Measurements from ENCODE around the gene TPM4.

DNA sequence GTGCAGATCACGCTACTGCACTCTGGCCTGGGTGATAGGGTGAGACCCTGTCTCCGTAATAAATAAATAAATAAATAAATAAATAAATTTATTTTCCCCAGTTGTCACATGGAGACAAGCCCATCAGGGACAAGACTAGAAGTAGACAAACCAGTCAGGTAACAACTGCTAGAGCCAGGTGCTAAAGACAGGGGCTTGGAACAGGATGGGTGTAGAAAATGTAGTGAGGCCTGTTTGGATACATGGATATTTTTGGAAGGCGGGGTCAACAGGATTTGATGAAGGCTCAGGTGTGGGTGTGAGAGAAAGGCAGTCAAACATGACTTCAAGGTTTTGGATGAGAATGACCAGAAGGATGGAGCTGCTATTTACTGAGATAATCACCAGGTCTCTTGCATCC is 27.7 kb upstream of the TPM4 start:
- TF ChIP-seq IRF2 (CRISPR knock-in tag; IDR thresholded peaks at IDR 0.05), result no peak
- TF ChIP-seq BRCA1 (CRISPR knock-in tag; IDR thresholded peaks at IDR 0.05), result no peak
- TF ChIP-seq, protein P1, sequence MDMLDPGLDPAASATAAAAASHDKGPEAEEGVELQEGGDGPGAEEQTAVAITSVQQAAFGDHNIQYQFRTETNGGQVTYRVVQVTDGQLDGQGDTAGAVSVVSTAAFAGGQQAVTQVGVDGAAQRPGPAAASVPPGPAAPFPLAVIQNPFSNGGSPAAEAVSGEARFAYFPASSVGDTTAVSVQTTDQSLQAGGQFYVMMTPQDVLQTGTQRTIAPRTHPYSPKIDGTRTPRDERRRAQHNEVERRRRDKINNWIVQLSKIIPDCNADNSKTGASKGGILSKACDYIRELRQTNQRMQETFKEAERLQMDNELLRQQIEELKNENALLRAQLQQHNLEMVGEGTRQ (IDR thresholded peaks at IDR 0.05; ENCODE audit: low read depth, low read length), result no peak
- TF ChIP-seq, protein P1 (CRISPR knock-in tag; IDR thresholded peaks at IDR 0.05; ENCODE audit: borderline replicate concordance), result no peak
- TF ChIP-seq, protein P2, sequence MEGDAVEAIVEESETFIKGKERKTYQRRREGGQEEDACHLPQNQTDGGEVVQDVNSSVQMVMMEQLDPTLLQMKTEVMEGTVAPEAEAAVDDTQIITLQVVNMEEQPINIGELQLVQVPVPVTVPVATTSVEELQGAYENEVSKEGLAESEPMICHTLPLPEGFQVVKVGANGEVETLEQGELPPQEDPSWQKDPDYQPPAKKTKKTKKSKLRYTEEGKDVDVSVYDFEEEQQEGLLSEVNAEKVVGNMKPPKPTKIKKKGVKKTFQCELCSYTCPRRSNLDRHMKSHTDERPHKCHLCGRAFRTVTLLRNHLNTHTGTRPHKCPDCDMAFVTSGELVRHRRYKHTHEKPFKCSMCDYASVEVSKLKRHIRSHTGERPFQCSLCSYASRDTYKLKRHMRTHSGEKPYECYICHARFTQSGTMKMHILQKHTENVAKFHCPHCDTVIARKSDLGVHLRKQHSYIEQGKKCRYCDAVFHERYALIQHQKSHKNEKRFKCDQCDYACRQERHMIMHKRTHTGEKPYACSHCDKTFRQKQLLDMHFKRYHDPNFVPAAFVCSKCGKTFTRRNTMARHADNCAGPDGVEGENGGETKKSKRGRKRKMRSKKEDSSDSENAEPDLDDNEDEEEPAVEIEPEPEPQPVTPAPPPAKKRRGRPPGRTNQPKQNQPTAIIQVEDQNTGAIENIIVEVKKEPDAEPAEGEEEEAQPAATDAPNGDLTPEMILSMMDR (CRISPR knock-in tag; IDR thresholded peaks at IDR 0.05), result no peak
- no peak for TF ChIP-seq KLF6 (CRISPR knock-in tag; IDR thresholded peaks at IDR 0.05)
- TF ChIP-seq ESRRA (CRISPR knock-in tag; IDR thresholded peaks at IDR 0.05; ENCODE audit: low read depth), result no peak
- no peak for TF ChIP-seq FOXC1 (CRISPR knock-in tag; IDR thresholded peaks at IDR 0.05; ENCODE audit: borderline replicate concordance)
- no peak for TF ChIP-seq SETDB1 (CRISPR knock-in tag; IDR thresholded peaks at IDR 0.05; ENCODE audit: borderline replicate concordance)
- TF ChIP-seq NR2F6 (IDR thresholded peaks at IDR 0.05), result no peak
- TF ChIP-seq NR2F6 (CRISPR knock-in tag; IDR thresholded peaks at IDR 0.05), result no peak

Measured in HepG2 (cell line).